ENCODE measurements around the gene FLT3LG. TPM values are rescaled to one million over a fixed set of nuclear protein-coding genes. Genes with fewer than 3 reads are reported as not detected.

Gene FLT3LG
- total and polyA plus RNA-seq, 9 of the 15 experiments (the other 6 are each of a cell fraction or from before 2014, with no cell fraction given): 0.31 to 6.4 (median 1.1) TPM

GRCh38 chr19:49436381-49437017, 37.5 kb upstream of the FLT3LG start (continued):
- TF ChIP-seq, protein P1, sequence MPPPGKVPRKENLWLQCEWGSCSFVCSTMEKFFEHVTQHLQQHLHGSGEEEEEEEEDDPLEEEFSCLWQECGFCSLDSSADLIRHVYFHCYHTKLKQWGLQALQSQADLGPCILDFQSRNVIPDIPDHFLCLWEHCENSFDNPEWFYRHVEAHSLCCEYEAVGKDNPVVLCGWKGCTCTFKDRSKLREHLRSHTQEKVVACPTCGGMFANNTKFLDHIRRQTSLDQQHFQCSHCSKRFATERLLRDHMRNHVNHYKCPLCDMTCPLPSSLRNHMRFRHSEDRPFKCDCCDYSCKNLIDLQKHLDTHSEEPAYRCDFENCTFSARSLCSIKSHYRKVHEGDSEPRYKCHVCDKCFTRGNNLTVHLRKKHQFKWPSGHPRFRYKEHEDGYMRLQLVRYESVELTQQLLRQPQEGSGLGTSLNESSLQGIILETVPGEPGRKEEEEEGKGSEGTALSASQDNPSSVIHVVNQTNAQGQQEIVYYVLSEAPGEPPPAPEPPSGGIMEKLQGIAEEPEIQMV (tag; conservative IDR thresholded peaks at IDR 0.05; ENCODE audit: low read depth): no peak
- TF ChIP-seq JUND (IDR thresholded peaks at IDR 0.05; ENCODE audit: borderline replicate concordance, low read depth, low read length) (peak; percentile 80), JUND (tag; IDR thresholded peaks at IDR 0.05; ENCODE audit: borderline replicate concordance, low read depth, low read length) (peak; percentile 41; the same call in 1 of the 3 replicates), JUN (IDR thresholded peaks at IDR 0.05; ENCODE audit: borderline replicate concordance, low read depth, low read length) (peak; percentile 48; the same call in 1 of the 2 replicates), JUN (CRISPR knock-in tag; IDR thresholded peaks at IDR 0.05; ENCODE audit: borderline replicate concordance) (no peak), CREB5 (CRISPR knock-in tag; IDR thresholded peaks at IDR 0.05) (no peak), PHB (CRISPR knock-in tag; IDR thresholded peaks at IDR 0.05) (no peak), HNRNPUL1 (IDR thresholded peaks at IDR 0.05; ENCODE audit: low read length) (no peak), GATA2 (CRISPR knock-in tag; IDR thresholded peaks at IDR 0.05) (no peak), FIP1L1 (IDR thresholded peaks at IDR 0.05; ENCODE audit: low read depth, low read length, poor library complexity, severe bottlenecking) (no peak), CREM (IDR thresholded peaks at IDR 0.05; ENCODE audit: low read depth) (peak; percentile 96), ZNF347 (CRISPR knock-in tag; IDR thresholded peaks at IDR 0.05; ENCODE audit: low read depth) (no peak), ZNF197 (CRISPR knock-in tag; IDR thresholded peaks at IDR 0.05; ENCODE audit: low read depth) (no peak), USF1 (CRISPR knock-in tag; IDR thresholded peaks at IDR 0.05) (peak; percentile 81), CREB1 (IDR thresholded peaks at IDR 0.05) (peak; percentile 91), CREB1 (CRISPR knock-in tag; IDR thresholded peaks at IDR 0.05) (peak; percentile 92), RBBP5 (IDR thresholded peaks at IDR 0.05; ENCODE audit: borderline replicate concordance, insufficient read depth, low read length, poor library complexity, severe bottlenecking) (peak; percentile 24)
- TF ChIP-seq, protein P2, sequence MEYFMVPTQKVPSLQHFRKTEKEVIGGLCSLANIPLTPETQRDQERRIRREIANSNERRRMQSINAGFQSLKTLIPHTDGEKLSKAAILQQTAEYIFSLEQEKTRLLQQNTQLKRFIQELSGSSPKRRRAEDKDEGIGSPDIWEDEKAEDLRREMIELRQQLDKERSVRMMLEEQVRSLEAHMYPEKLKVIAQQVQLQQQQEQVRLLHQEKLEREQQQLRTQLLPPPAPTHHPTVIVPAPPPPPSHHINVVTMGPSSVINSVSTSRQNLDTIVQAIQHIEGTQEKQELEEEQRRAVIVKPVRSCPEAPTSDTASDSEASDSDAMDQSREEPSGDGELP (CRISPR knock-in tag; IDR thresholded peaks at IDR 0.05; ENCODE audit: borderline replicate concordance): peak; percentile 64; the same call in 1 of the 2 replicates
- TF ChIP-seq, protein P3, sequence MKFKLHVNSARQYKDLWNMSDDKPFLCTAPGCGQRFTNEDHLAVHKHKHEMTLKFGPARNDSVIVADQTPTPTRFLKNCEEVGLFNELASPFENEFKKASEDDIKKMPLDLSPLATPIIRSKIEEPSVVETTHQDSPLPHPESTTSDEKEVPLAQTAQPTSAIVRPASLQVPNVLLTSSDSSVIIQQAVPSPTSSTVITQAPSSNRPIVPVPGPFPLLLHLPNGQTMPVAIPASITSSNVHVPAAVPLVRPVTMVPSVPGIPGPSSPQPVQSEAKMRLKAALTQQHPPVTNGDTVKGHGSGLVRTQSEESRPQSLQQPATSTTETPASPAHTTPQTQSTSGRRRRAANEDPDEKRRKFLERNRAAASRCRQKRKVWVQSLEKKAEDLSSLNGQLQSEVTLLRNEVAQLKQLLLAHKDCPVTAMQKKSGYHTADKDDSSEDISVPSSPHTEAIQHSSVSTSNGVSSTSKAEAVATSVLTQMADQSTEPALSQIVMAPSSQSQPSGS (CRISPR knock-in tag; IDR thresholded peaks at IDR 0.05): peak; percentile 71; the same call in 1 of the 2 replicates
